Tibial nerve (tissue), 4 donors: ENCODE measurements around the gene MBLAC1. TPM values are rescaled to one million over a fixed set of nuclear protein-coding genes. Genes with fewer than 3 reads are reported as not detected.

ENCODE experiments used
- DNase-seq, 2 donors: peaks; one replicate each; pipeline ENCODE4 v3.0.0-alpha.2; 2019; ENCODE audit warnings: low spot score in 2 of 2
- H3K27ac ChIP-seq, 4 donors: fragments of 200-600 bp; sonication (generic) in 3 of 4; one replicate each; pipeline ENCODE4 v1.5.1; 2017 to 2019; ENCODE audit warnings: mild to moderate bottlenecking in 1 of 4
- H3K27me3 ChIP-seq, 2 donors: fragments of 200-600 bp; sonication (generic) in 1 of 2; one replicate each; pipeline versions ENCODE4 v1.5.1 to v1.6.0; 2017 to 2019
- H3K36me3 ChIP-seq, 3 donors: fragments of 200-600 bp; sonication (generic); one replicate each; pipeline ENCODE4 v1.5.1; 2018 to 2019
- H3K4me1 ChIP-seq, 4 donors: fragments of 200-600 bp; sonication (generic) in 3 of 4; one replicate each; pipeline ENCODE4 v1.5.1; 2017 to 2019
- H3K4me3 ChIP-seq, 4 donors: fragments of 200-600 bp; sonication (generic) in 3 of 4; one replicate each; pipeline ENCODE4 v1.5.1; 2017 to 2019; ENCODE audit warnings: mild to moderate bottlenecking in 1 of 4, moderate library complexity in 1 of 4
- H3K9me3 ChIP-seq, 4 donors: fragments of 200-600 bp; sonication (generic) in 3 of 4; one replicate each; pipeline ENCODE4 v1.5.1; 2017 to 2019
- CTCF ChIP-seq, 5 experiments: fragments of 200-600 bp in 3 of 5; fragments of 450-650 bp in 2 of 5; sonication (generic) in 3 of 5; IDR thresholded peaks; one replicate each; pipeline ENCODE4 v1.5.1; 2016 to 2019; ENCODE audit warnings: antibody characterized with exemption in 5 of 5, mild to moderate bottlenecking in 3 of 5, moderate library complexity in 2 of 5
- EP300 ChIP-seq, 2 donors: sonication (generic); formaldehyde crosslinking; IDR thresholded peaks; one replicate each; pipeline ENCODE4 v1.6.1; 2017; ENCODE audit warnings: antibody characterized with exemption in 2 of 2, mild to moderate bottlenecking in 1 of 2
- POLR2A ChIP-seq, 2 donors: fragments of 450-650 bp; IDR thresholded peaks; one replicate each; pipeline ENCODE4 v1.6.1; 2017; ENCODE audit warnings: antibody characterized with exemption in 2 of 2, mild to moderate bottlenecking in 2 of 2, moderate library complexity in 2 of 2
- WGBS, 2 donors: methylation state at CpG; one replicate each; pipeline ENCODE4 v1.1.5; 2018; 5-methylcytosine and 5-hydroxymethylcytosine counted together
- total RNA-seq, 4 donors: library from RNA; depleted of rRNA; stranded (reverse); fragments of >200 nt; gene quantifications; one replicate each; pipeline ENCODE4 v1.1.0, GENCODE V29; 2016

Gene MBLAC1
- 1 to 10 TPM; 3.9 to 9.2 (median 6.9) TPM for total RNA-seq

- Histone ChIP-seq H3K9me3 (no peaks in the 10 kb centered on the region), H3K27me3 (no peaks in the 10 kb centered on the region), H3K36me3 (peaks cover 0 to 32% (median 0%) of the 10 kb centered on the region in 3 donors), H3K4me1 (peaks cover 0 to 47% (median 19%) of the 10 kb centered on the region in 4 donors), H3K27ac (peak within 1 kb of the TSS; percentile 80 to 99 (median 96)), H3K4me3 (peak within 1 kb of the TSS; percentile 81 to 98 (median 90))
- TF ChIP-seq EP300 (IDR thresholded peaks at IDR 0.05), result peak; percentile 39 to 93
- TF ChIP-seq CTCF (IDR thresholded peaks at IDR 0.05), result no peak
- DNase-seq, result peak; percentile 83 to 93
- WGBS, 2 donors, result 0 to 1% methylated on average over 36 to 56 of the region's 85 CpGs
Observed at GRCh38 chr7:100126931-100127865, at the start of gene MBLAC1. Gene MBLAC1 (plus strand): TSS chr7:100126967. CDS start chr7:100127396, 429 bp downstream.

GRCh38 chr7:100077205-100077604 is 49.6 kb upstream of the MBLAC1 start:
- Histone ChIP-seq H3K9me3 (peaks cover 0 to 8% (median 2%) of the 10 kb centered on the region in 4 donors), H3K27ac (peak overlapping the region in 1 of 4 donors; percentile 2), H3K4me1 (peaks cover 0 to 45% (median 24%) of the 10 kb centered on the region in 4 donors), H3K27me3 (no peaks in the 10 kb centered on the region), H3K4me3 (no peak overlapping the region), H3K36me3 (peaks cover 11 to 73% (median 39%) of the 10 kb centered on the region in 3 donors)
- TF ChIP-seq POLR2A (IDR thresholded peaks at IDR 0.05), result no peak
- TF ChIP-seq CTCF (IDR thresholded peaks at IDR 0.05), result no peak
- no peak for TF ChIP-seq EP300 (IDR thresholded peaks at IDR 0.05)
- no peak for DNase-seq
- 90 to 93% methylated on average over 4 of the region's 4 CpGs for WGBS, 2 donors

GRCh38 chr7:100079024-100079560 is 47.7 kb upstream of the MBLAC1 start:
- DNase-seq, result no peak
- Histone ChIP-seq H3K4me3 (no peak overlapping the region), H3K36me3 (peaks cover 5 to 54% (median 20%) of the 10 kb centered on the region in 3 donors), H3K9me3 (no peaks in the 10 kb centered on the region), H3K27ac (peak overlapping the region in 2 of 4 donors; percentile 52 to 94), H3K27me3 (no peaks in the 10 kb centered on the region), H3K4me1 (peaks cover 0 to 52% (median 31%) of the 10 kb centered on the region in 4 donors)
- WGBS, 2 donors, result 34 to 49% methylated on average over 7 of the region's 7 CpGs
- peak in 1 of 2 donors; percentile 15 for TF ChIP-seq EP300 (IDR thresholded peaks at IDR 0.05)
- TF ChIP-seq CTCF (IDR thresholded peaks at IDR 0.05), result no peak

GRCh38 chr7:100080907-100081534 is 45.7 kb upstream of the MBLAC1 start:
- no peaks in the 10 kb centered on the region for H3K27me3 ChIP-seq
- peaks cover 5 to 35% (median 11%) of the 10 kb centered on the region in 3 donors for H3K36me3 ChIP-seq
- TF ChIP-seq POLR2A (IDR thresholded peaks at IDR 0.05) (no peak), EP300 (IDR thresholded peaks at IDR 0.05) (no peak), CTCF (IDR thresholded peaks at IDR 0.05) (no peak)
- peaks cover 0 to 52% (median 31%) of the 10 kb centered on the region in 4 donors for H3K4me1 ChIP-seq
- WGBS, 2 donors, result 1 to 2% methylated on average over 24 to 28 of the region's 34 CpGs
- H3K27ac ChIP-seq, result peak overlapping the region; percentile 44 to 94 (median 84)
- H3K9me3 ChIP-seq, result no peaks in the 10 kb centered on the region
- H3K4me3 ChIP-seq, result peak overlapping the region; percentile 71 to 96 (median 74)
- no peak for DNase-seq
